ENCODE data around the gene MMP15.
"Not testable (repeated sequence)": the region's sequence is repeated elsewhere in the genome, so short reads cannot be mapped to it uniquely, and the experiment has no call there.

The MMP15 gene

DNA sequence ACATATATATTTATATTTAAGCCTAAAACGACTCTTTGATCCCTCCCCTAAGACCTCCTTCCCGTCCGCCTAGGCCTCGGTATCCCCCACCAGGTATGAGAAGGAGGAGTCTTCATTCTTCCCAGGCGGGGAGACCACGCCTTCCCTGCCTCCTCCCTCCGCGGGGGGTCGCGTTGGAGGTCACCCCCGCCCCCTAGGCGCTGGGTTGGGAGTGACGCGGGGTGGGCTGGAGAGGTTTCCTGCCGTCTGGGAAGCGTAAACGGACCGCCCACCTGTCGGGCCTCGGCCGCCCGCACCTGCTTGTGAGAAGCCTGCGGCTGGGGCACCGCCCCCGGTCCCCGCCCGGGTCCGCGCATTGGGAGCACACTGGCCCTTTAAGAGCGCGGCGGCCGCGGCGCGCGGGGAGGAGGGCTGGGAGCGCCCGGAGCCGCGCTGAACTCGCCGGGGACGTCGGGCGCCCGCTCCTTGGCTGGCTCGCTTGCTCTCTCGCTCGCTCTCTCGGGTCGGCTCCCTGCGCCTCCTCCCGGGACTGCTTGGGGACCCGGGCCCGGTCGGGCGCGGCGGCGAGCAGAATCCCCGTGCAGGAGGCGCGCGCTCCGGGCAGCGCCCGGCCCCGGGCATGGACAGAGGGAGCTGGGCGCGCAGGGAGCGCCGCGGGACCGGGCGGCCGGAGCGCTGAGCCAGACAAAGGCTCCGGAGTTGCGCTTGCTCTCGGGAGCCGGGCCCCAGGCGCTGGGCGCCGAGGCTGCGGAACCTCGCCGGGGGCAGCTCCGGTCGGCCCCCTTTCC is at the start of gene MMP15:
Gene MMP15 (plus strand): TSS at position 404 of the 788 bp plus-strand sequence. CDS start 597 bp downstream, outside the sequence.
- no peak for DNase-seq (ENCODE audit: low spot score)

DNA sequence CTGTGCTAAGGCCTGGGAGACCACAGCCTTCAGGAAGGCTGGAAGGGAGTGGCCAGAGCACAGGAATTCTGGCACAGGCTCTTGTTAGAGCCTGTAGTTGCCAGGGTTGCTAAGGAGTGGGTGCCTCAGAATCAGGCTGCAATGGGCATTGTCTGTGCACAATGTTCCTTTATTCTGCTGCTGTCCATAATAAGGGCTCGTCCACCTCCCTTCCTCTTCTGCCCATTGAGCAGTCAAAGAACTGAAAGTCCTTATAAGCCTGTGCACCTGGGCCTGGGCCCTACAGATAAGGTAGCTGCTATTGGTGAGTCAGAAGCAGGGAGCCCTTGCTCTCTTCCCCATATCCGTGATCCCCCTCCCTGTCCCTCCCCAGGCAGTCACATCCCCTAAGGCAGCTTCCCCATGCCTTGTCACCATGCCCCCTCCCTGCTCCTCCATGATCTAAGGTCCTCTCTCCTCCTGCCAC is 49.2 kb upstream of the MMP15 start:
- peak; percentile 44 for DNase-seq (ENCODE audit: low spot score)

DNA sequence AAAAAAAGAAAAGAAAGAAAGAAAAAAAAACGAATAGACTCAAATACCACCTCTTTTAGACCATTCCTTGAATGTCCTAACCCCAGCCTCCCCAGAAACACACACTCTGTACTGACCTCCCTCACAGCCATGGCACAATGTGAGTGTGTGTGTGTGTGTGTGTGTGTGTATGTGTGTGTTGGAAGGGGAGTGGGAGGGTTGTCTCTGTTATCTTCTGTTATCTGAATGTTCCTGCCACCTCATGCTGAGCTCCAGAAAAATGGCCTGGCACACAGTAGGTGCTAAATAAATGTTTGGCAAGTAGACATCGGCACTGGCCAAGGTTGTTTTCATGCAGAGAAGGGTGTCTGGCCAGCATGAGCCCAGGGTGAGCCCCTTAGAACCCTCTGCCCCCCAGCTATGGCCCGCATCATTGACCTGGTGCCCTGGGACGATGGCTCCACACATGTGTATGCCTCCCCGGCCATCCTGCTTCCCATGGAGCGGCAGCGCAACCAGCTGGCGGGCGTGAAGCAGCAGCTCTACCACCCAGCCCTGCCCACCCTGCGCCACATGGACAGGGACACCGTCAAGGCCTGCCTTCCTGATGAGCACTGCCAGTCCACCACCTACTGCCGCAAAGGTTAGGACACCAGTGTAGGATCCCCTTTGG is 48.0 kb upstream of the MMP15 start:
- no peak for DNase-seq (ENCODE audit: low spot score)

DNA sequence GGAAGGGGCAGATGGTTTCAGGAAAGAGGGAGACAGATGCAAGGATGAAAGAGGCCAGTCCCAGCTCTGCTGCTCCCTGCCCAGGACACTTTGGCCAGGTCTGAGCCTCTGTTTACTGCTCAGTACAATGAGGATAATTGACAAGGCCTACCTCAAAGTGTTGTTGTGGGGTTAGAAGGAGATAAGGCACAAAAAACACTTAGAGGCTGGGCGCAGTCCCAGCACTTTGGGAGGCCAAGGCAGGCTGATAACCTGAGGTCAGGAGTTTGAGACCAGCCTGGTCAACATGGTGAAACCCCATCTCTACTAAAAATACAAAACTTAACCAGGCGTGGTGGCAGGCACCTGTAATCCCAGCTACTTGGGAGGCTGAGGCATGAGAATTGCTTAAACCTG is 47.5 kb upstream of the MMP15 start:
- DNase-seq (ENCODE audit: low spot score) = not testable (repeated sequence)

DNA sequence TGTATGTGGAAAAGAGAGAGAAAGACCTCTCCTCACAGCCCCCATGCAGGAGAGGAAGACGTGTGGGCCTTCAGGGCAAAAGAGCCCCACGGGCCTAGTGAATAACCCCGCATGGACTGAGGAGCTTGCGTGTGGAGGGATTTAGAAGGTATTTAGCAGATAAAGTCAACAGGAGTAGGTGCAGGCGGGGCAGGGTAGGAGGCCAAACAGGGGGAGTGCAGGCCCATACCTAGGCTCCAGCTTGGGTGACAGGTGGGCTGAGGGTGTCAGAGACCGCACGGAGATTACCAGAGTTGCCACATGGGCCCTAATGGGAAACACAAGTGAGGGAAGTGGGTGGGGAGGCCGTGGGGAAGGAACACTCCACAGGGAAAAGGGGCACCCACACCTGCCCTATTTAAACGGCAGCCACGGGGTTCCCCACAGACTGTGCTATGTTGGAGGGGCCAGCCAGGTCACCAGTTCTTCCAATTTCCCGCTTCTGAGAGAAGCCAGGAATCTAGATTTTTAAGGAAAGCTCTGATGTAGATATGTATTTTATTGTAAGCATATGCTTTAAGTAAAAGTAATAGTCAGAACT is 46.5 kb upstream of the MMP15 start:
- DNase-seq (ENCODE audit: low spot score) = no peak

DNA sequence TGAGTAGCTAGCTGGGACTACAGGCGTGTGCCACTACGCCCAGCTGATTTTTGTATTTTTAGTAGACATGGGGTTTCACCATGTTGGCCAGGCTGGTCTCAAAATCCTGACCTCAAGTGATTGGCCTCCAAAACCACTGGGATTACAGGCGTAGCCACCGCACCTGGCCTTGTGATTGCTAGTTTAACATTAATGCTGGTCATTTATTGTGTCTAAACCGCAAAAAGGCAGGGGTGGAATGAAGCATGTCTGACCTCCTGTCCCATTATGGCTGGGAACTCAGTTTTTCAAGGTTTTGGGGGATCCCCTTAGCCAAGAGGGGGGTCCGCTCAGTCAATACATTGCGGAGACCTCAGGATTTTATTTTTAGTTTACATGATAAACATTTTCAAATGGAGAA is 43.9 kb upstream of the MMP15 start:
- DNase-seq (ENCODE audit: low spot score) = no peak

DNA sequence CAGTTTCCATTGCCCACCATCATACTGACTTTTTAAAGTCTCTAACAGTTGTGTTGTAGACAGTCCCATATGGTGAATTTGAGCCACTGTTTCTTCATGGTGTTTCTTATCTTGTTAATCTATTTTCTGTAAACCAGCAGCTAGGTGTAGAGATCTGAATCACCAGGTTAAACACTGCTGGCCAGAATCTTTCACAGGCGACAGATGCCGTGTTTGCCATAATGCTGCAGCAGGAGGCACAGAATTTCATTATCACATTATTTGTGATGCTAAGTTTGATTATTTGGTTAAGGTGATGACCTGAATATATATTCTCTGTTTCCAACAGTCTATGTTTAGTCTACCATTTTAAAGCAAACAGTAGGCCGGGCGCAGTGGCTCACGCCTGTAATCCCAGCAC is 43.2 kb upstream of the MMP15 start:
- no peak for DNase-seq (ENCODE audit: low spot score)

DNA sequence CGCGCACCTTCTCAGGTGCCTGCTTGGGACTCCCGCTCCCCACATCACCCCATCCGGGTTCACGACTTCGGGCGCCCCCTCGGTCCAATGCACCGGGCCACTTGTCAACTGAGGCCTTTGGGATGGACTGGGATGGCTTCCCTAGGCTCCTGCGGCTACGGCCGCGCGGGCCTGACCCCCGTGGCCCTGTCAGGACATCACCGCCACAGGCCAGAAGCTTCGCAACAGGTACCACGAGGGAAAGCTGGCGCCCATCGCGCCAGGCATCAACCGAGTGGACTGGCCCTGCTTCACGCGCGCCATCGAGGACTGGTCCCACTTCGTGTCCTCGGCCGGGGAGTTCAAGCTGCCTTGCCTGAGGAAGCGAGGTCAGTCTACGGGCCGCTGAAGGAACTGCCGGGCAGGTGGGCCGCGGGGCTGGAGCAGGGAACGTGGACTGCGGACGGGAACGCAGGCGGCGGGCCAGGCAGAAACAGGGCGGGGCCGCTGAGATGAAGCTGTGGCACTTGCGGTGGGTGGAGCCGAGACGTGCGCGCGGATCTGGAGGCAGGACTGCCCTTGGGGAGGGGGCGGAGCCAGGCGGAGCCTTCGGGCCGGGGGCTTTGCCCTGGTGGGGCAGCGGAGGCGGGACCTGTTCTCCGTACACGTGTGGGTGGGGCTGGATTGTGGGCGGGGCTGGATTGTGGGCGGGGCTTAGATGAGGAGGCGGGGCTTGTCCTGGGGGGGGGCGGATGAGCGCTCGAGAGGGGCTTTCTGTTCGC is 40.9 kb upstream of the MMP15 start:
- peak; percentile 47 for DNase-seq (ENCODE audit: low spot score)

DNA sequence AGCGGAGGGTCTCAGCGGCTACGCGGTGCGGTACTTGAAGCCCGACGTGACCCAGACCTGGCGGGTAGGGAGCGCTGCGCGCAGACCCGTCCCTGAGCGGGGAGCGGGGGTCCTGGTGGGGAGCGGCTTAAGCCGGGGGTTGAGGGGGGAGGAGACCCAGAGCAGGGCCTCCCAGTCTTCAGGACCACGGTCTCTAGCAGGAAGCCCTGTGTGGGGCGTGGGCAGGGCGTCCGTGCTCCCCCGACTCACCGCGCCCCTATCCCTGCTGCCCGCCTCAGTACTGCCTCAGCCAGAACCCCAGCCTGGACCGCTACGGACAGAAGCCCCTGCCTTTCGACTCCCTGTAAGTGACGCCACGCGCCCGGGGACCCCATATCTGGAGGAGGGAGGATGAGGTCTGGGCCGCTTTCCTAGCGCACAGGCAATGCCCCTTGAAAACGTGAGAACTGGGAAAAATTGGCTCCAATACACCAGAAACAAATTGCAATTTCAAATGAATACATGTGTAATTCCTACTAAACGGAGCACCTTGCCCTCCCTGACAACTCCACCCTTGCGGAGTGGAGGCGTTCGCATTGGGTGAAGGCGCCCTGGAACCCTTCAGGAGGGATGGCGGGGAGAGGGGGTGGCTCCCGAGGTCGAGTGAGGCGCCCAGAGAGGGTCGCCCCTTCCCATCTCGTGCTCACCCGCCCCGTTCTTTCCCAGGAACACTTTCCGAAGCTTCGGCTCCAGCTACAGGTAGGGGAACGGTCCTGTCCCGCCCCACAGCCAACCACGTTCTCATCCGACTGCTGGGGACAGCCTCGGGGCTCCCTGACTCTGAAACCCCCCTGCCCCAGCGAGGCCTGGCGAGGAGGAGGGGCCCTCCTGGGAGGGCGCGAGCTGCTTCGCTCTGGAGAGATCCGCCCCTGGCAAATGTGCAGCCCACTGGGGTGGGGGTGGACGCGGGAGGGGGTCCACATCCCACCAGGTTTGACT is 40.1 kb upstream of the MMP15 start:
- DNase-seq (ENCODE audit: low spot score) = no peak

DNA sequence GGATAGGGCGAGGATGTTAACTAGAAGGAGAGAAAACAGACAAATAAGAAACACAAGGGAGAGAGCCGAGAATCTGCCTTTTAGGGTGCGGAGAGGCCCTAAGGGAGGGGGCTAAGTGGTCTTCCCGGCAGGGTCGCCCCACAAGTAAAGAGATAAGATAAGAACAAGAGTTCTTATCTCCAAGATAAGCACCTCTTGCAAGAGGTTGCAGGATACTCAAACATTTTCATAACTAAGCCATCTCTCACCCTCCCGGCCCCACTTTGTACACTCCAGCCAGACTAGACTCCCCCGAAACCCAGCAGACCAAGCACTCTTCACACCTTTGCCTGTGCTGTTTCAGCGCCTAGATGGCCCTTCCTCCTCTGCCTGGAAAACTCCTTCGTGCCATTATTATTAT is 39.4 kb upstream of the MMP15 start:
- no peak for DNase-seq (ENCODE audit: low spot score)

DNA sequence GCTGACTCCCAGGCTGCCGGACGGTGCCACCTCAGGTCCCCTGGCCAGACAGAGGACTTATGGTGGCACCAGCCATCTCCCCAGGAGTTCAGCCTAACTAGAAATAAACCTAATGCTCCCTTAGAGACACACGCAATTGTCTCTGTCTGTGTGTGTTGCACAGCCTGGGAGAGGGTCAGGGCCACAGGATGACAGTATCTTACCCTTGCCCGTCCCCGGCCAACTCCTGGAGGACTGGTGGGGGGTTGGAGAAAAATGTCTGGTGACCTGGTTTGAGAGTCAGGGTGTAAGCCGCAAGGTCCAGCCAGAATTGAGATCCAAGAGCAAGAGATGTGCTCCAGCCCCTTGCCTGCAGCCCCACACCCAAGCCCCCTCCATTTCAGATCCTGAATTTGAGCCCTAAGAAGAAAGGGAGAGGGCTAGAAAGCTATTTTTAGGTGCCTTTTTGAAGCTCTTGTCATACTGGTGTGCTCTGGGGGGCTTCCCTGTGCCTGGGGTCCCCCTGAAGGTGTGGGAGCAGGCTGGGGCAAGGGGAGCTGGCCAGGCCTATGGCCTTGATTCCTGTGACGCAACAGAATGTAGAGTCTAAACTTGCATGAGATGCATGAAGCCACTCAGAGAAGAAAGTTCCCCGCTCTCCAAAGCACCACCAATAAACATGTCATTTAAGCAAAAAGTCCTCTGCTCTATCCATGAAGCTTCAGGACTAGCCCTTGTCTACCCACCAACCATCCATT is 37.9 kb upstream of the MMP15 start:
- no peak for DNase-seq (ENCODE audit: low spot score)

DNA sequence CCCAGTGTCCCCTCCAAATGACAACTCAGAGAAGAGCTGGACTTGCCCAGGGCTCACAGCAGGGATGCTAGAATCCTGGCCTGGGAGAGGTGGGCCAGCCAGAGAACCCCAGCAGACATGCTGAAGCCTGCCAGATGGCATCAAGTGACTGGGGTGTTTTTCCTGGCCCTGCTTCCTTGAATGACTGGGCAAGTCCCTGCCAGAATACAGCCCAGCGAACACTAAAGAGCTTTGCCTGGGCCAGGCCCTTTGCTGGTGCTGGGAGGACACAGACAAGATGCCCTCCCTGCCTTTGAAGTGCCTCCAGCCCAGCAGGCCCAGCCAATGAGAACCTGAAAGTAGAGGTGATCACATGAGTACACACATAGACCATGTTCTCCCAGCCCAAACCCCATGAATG is 36.6 kb upstream of the MMP15 start:
- no peak for DNase-seq (ENCODE audit: low spot score)

DNA sequence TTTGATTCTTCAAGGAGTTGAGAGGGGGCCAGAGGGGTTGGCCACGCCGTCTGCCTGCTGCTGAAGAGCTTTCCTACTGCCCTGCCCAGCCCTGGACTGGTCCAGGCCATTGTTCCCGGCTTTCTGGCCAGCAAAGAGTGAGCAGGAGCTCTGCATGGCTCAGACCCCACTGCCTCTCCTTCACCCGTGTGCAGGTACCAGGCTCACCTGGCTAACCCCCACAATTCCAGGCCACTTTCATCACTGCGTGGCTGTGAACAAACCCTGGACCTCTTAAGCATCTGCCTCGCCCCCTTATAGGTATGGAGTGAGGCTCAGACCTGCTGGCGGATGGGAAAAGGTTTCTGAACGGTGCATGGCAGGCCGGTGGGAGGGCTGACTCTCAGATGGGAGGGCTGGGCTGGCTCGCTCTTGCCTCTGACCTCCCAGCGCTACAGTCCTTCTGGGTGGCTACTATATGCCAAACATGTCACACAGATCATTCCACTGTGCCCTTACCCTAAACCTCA is 33.9 kb upstream of the MMP15 start:
- no peak for DNase-seq (ENCODE audit: low spot score)

DNA sequence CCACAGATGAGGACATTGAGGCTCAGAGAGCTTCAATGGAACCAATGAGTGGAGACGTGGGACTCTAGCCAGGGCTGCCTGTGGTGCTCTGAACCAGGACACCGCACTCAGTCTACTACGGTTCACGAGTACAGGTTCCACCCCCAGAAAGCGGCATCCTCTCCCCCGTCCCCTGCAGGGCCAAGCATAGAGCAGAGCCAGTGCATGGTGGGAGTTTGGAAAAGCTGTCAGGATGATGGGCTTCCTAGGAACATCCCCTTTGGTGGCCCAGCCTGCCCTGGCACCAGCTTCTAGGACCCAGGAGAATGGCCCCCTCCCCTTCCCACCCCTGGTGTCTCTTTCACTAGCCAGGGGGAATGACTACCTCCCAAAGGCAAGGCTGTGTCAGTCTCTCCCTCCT is 33.5 kb upstream of the MMP15 start:
- no peak for DNase-seq (ENCODE audit: low spot score)

DNA sequence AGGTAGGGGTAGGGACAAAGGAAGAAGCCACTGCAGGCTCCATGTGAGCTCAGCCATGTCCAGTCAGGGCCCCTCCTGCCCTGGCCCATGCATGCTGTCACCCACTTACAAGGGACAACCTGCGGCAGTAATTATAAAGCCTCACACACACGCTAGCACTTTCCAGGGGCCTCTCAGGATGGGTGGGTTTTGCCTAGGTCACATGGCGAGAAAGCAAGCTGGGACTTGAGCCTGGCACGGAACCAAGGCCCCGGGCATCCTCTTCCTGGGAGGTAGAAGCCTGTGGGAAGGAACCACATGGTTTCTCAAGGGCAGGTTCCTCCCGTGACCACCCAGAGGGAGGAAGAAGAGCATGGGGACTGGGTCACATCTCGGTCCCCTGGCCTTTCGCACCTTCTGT is 32.1 kb upstream of the MMP15 start:
- no peak for DNase-seq (ENCODE audit: low spot score)

DNA sequence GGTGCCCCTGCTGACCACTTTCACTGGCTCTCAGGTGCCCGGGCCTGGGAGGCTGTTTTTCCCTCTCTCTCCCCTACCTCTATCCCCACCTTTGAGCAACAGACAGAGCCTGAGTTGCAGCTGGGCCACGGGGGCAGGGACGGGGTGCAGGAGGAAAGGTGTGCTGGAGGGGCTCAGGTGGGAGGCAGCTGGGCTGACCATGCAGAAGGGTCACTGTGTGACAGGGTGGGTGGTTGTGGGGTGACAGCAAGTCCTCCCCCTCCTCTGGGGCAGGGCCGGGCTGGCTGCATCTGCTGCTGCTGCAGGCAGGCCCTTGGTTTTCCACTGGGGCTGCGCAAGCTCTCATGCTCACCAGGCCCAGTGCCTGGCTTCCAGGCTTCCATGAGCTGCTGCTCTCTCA is 31.7 kb upstream of the MMP15 start:
- DNase-seq (ENCODE audit: low spot score) = no peak

DNA sequence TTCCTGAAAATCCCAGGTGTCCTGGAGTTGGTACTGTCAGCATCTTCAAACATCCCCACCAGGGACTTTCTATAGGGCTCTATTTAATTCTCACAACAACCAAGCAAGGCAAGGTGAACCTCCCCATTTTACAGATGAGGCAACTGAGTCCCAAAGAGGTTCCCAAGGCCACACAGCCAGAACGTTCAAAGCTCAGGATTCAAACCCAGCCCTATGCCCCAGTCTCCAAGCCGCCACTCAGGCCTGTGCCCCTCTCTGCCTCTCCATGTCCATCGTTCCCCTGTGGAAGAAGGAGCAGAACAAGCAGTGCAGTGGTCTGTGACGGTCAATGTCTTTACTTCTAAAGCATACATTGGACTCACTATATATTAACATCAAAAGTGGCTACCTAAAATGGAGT is 31.2 kb upstream of the MMP15 start:
- DNase-seq (ENCODE audit: low spot score) = no peak

DNA sequence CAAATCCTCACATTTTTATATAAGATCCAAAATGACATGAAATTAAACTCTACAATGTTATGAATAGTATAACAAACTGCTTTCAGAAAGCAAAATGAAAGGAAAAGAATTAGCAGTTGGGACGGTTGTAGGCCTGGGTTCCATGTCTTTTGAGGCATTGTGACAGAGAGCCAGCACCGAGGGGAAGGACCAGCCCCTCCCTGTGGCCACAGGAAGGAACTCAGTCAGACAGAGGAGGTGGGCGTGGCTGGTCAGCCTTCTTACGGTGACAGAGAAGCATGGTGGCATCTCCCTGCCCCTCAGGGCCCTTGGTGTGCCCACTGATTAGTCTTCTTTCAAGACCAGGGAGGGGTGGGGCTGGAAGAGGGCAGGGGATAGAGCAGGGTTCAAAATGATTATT is 30.8 kb upstream of the MMP15 start:
- no peak for DNase-seq (ENCODE audit: low spot score)

DNA sequence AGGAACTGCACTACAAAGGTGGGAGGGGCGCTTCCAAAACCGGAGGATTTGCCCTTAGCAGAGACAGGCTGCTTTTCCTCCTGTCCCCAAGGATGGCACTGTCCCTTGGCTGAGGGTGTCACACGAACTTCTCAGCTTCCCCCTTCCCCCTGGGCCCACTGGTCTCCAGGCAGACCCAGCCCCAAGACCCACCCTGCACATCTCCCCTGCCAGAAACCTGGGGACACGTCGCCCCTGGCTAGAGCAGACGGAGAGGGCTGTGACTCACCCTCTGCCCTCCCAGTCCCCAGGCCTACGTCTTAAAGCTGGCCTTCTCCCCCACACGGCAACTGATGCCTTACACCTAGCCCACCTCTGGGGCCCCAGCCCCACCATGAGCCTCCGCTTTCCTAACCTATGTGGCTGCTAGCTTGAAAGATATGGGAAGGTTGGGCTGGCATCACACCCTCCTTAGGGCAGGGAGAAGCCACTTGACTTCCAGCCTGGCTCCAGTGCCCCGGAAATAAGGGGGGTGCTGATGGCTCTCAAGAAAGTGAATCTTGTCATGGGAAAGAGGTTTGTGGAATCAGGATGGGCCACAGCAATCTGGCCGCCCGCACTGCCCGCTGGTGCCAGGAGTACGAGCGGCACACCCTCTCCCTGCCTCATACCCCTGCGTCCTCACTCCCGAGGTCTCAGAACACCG is 29.7 kb upstream of the MMP15 start:
- DNase-seq (ENCODE audit: low spot score) = no peak
